Stimulated activated CD8-positive, alpha-beta memory T cell treated with anti-CD3 and anti-CD28 coated beads, Interleukin-15, amount 100 ng/mL, for 48 hours (primary cell): Measurements from ENCODE around the gene CDH8.
"Not testable (repeated sequence)": the region's sequence is repeated elsewhere in the genome, so short reads cannot be mapped to it uniquely, and the experiment has no call there.

Experiments
- DNase-seq, 2 donors: peaks; one replicate each; pipeline ENCODE4 v3.0.0-alpha.2; 2020; ENCODE audit warnings: low read depth in 2 of 2

Gene CDH8

DNA sequence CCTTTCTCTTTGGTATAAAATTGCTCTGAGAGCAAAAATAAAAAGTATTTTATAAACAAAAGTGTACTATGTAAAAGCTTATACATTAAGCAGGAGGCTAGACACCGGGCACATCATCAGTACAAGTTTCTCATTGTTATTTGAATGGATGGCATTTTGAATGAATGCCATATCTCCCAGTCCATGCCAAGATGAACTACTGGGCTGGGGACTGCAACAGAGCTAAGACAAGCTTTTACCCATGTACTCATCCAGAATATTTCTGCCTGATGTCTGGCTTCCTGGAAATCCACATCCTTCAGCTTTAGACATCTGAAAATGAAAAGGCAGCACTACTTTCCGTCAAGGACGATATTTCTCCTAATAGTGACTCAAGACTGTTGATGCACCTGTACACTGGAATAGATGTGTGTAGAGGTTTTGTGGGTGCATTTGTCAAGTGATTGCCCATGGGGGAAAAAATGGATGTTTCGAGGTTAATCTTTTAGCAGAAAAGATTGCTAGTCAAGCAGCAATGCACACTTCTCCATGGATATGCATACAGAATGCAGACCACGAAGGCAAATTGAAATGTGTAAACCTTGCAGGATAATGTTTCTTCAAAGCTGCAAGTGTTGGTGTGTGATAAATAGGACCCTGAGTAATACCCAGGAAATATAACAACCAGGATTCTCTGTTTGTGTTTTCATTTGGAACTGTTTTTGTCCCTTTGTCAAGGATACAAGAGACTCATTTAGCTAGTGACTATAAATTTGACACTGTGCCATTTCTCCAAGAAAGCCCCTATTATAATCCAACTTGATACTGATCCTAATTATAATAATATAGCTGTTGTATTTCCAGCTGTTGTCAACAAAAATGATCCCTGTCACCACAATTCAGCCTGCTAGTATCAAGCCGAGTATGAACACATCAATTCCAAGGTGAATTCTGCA is 173.8 kb downstream of the CDH8 start:
- no peak for DNase-seq

DNA sequence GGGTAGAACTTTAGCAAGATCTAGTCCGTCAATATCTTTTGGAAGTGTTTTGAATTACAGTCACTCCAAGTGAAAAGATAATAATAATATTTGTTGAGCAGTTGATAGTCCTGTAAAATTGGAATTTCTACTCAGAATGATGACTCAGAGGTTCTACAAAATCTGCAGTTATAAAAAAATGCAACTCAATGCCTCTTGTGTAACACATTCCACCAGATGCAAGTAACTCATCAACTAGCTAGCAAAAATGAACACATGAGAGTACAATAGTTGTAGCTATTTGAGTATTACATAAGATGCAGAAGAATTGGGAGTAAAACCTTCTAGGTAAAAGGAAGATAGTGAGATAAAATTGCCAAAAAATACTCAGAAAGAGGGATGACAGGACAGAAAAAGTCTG is 177.2 kb downstream of the CDH8 start:
- DNase-seq, result no peak

DNA sequence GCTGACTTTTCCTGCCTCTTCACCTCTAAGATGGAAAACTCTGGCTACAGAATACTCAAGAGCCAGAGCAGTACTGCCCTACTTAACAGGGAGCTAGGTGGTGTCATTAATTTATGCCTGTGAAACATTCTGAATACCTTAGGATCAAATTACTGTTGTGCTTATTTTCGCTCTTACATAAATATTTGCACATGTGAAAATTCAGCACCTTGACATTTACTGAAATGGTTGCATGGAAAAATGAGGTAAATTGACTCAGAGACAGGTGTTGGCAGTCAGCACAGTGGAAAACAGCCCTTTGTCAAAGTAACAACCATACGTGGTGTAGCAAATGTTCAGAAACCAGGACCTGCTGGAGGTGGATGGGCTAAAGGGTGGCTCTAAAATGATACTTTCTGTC is 193.6 kb downstream of the CDH8 start:
- no peak for DNase-seq

DNA sequence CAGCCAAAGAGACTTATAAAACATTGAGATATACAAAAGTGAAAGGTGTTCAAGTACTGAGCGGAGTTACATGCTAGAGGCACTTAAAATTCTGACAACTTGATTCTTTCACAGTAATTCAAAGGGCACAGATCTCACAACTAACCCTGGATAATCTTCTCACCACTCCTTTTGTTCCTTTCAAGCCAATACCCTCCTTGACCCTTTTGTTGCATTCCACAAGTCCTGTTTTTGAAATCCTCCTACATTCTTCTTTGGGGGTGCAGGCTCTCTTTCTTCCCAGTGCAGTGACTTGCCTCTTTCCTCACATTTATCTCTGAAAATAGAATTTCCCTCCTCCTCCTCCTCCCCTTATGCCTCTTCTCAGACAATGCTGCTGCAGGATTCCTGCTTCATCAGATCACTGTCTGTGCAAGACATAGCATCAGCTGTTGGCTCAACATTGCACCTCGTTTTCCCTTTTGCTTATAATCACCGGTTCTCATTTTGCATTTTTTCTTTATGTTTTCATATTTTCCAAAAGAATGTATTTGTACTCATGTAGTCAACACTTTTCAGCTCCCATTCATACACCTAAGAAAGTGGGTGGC is 199.3 kb downstream of the CDH8 start:
- DNase-seq, result no peak

GRCh38 chr16:61834082-61834481 is 202.2 kb downstream of the CDH8 start:
- no peak for DNase-seq

DNA sequence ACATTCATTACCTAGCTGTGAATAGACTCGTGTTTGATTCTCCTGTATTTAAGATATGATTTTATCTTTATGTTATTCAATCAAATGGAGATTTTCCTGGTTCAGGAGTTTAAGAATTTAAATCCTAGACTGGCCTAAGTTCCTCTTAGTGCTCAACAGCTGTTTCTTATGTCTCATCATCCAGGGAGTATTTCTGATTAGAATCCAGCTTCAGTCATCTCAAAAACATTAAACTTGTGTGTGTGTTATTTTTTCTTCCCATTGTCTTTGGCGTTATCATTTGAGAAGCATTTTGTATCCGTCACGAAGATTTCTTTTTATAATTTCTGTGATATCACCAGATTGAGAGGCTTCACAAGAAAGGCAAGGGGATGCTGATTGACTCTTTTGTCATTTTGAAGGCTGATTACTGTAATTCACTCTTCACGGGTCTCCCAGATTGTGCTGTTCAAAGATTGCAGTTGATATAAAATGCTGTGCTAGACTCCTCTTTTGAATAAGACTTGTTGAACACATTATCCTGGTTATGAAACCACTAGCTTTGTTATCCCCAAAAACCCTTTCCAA is 204.8 kb downstream of the CDH8 start:
- no peak for DNase-seq

DNA sequence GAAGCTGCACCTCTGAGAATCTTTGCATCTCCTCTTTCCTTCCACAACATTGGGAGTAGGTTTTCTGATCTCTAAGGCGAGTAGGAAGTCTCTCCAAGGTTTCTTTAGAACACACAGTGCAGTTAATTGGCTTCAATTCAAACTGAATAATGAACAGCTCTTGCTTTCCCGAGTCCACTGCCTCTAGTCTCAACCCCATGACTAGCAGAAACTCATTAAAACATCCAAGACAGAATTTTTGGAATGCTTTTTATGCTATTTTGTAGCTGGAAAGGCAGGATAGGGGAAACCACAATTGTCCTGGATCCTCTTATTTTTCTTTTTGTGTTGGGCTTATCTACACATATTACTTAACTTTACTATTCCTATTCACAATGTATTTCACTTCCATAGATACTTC is 206.6 kb downstream of the CDH8 start:
- no peak for DNase-seq

DNA sequence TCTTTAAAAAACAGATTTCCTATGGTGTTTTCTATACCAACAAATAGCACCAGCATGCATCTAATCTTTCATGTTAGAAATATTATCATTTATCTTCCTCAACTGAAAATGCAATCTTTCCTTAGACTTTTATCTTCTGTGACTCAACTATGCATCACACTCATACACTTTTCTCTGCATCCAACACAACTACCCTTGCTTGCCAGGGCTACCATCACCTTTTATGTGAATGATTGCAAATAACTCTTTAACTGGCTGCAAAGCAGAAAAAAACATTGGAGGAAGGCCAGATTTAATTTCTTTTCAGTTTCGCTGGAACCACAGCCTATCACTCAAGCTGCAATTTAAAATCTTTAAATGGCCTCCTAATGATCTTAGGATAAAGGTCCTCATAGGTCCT is 212.9 kb downstream of the CDH8 start:
- DNase-seq, result no peak

- DNase-seq, result no peak
Measured at GRCh38 chr16:61820820-61821219, 215.4 kb downstream of the CDH8 start.

DNA sequence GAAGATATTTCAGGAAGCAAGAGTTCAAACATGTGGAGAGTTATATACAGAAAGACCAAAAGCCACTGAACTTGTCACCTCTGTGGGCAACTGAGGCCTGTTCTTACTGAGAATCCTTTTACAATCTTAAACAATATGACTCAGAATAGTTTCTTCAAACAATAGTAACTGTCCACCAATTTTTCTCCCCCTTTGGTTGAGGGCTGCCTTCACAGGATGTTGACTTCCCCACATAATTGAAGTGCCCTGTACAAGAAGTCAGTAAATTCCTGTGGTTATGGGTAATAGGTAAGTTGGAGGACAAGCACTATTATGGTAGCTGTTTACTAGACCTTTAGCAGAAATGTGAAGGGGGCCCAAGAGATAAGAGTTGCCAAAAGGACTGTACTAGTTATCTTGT is 215.8 kb downstream of the CDH8 start:
- no peak for DNase-seq

- DNase-seq, result no peak
Measured at GRCh38 chr16:61818850-61819249, 217.4 kb downstream of the CDH8 start.

- DNase-seq, result no peak
Measured at GRCh38 chr16:61817583-61818278, 218.5 kb downstream of the CDH8 start.

DNA sequence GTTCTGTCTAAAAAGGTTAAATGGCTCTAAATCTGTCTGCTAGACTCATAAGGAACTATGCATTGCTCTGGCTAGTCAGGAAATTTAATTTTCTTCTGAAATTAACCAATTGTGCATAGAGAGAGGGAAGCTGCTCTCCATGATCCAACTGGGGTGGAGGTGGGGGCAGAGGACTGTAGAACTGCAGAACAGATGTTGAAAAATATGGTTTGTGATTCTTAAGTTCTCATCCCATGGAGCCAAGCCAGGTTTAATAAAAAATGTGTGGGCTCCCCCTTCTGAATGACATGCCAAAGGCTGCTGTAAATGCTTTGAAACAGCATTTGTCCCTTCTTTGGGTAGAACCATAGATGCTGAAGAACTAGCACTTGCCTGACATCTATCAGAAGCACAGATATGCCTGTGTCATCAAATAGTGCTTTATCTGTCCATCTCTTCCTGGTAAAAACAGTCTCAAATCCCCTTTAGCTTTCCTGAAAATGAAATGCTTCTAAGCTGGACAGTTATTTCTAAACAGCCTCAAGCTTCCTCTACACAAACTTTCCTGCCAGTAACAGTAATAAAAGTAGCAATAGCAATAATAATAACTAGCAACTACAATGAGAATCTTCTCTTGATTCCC is 221.4 kb downstream of the CDH8 start:
- DNase-seq, result no peak

GRCh38 chr16:61813339-61813738 is 222.9 kb downstream of the CDH8 start:
- no peak for DNase-seq

DNA sequence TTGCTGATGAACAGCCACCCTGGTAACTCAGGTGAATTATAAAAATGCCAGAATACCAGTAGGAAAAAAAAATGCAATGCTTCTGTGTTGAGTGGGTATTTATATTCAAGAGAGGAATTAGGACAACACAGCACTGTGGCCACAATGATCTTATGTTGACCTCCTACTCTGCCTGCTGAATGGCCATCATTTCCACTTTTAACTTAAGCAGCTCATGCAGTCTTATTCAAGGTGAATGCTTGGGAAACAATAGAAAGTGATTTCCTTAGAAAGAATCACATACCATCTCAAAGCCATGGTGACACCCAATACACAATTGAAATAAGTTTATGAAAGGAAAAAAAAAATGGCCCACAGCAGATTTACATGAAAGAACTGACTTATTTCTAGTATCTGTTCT is 224.0 kb downstream of the CDH8 start:
- no peak for DNase-seq

GRCh38 chr16:61807551-61807950 is 228.7 kb downstream of the CDH8 start:
- no peak for DNase-seq

DNA sequence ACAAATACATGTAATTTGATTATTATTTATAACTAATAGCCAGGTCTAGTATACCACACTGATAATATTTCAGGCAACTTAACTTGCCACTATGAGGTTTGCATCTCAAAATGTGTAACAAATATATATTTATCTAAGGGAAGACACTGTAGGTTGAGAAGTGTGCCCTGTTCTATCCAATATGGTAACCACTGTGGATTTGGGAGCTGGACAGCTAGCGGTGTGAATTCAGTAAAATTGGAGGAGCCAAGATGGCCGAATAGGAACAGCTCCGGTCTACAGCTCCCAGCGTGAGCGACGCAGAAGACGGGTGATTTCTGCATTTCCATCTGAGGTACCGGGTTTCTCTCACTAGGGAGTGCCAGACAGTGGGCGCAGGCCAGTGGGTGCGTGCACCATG is 235.0 kb downstream of the CDH8 start:
- DNase-seq, result not testable (repeated sequence)

DNA sequence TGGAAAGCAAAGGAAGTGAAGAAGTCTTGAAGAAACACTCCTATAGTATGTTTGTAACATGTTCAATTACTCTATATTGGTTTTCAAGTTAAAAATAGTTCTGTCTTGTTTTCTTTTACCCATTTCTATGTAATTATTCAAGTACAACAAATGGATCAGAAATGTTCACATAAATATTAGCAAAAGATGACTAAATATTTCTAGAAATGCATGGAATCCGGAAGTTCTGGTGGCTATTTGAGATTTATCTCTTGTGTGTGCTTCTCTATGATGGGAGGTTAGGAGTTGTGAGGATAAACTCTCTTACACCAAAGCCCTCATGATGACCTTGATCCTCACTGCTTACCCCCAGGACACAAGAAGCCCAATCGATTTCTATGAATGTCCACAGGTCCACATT is 237.5 kb downstream of the CDH8 start:
- DNase-seq, result no peak

DNA sequence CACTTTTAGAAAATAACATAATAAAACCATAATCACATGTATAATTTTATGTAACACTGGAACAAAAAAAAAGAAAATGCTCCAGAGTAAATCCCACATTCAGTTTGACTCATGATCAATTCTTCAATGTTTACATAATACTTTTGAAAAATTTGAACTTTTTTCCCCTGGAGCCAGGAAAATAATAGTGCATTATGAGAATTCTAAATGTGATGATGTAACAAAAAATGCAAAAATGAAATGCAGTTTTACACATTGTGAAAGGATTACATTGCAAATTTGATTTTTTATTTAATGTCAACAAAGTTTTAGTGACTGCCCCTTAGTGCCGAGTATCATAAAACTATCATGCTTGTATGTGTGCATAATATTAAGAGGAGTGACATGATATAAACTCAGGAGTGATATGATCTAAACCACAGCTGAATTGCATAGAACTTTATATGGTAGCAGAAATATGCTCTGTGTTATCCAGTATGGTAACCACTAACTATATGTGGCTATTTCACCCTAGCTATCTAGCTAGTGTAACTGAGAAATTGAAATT is 238.2 kb downstream of the CDH8 start:
- DNase-seq, result no peak

GRCh38 chr16:61797296-61797795 is 238.9 kb downstream of the CDH8 start:
- DNase-seq, result no peak

- DNase-seq, result no peak
Measured at GRCh38 chr16:61792194-61792909, 243.9 kb downstream of the CDH8 start.
